Activated CD4-positive, alpha-beta T cell treated with anti-CD3 and anti-CD28 coated beads for 48 hours (primary cell): ENCODE measurements around the gene PLPP2.
"Not testable (repeated sequence)": the region's sequence is repeated elsewhere in the genome, so short reads cannot be mapped to it uniquely, and the experiment has no call there.

Source experiments
- DNase-seq: peaks from one replicate; pipeline ENCODE4 v3.0.0-alpha.2; 2020

PLPP2 gene

DNA sequence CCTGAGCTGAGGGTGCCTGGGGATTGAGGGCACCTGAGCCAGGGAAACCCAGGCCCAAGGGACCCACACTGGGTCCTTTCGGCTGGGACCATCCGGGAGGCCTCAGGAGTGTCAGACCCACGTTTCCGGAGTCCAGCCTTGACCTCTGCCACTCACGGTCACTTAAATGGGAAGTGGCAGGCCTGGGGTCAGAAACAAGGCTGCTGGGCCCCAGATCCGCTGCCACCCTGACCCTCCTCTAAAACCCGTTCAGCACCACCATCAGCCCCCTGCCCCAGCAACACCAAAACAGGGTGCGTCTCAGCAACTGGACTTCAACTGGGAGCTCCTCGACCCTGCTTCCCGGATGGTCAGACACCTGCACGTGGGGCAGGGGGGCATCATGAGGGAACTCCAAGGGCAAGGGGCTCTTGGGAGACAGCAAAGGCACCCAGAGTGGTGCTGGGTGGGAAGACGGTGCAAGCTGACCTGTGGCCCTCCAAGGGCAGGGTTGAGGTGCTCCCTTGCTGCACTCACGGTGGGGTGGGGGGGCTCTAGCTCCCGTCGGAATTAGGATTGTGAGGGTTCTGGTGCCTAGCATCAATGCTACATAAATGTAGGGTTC is 1.2 kb upstream of the PLPP2 start:
- DNase-seq: no peak

DNA sequence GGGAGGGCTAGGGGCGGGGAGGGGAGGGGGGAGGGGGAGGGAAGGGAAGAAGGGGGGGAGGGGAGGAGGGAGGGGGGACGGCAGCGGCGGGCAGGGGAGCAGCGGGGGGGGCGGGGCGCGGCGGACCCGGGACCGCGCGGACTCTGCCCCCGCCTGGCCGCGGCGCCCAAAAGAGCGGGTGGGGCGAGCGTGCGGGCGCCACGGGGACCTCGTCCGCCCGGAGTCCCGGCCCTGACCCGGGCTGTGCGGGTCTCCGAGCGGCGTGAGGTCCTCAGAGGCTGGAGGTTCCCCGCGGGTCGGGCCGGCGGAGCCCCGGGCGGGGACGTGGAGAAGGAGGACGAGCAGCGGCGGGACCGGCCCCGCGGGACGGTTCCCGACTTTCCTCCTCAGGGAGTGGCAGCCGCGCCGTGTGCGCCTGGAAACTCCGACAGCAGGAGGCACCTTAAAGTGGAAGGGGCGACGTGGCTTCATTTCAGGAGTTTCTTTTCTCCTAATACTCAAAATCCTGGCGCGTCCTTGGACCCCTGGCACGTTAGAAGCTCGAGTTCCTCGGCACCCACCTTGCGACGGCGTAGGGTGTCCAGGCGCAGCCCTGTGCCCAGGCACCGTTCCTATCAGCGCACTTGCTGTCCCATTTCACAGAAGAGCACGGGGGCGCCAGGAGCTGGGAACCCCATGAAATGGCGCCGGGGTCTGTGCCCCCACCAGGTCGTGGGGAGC is 518 bp upstream of the PLPP2 start:
- no peak for DNase-seq

DNA sequence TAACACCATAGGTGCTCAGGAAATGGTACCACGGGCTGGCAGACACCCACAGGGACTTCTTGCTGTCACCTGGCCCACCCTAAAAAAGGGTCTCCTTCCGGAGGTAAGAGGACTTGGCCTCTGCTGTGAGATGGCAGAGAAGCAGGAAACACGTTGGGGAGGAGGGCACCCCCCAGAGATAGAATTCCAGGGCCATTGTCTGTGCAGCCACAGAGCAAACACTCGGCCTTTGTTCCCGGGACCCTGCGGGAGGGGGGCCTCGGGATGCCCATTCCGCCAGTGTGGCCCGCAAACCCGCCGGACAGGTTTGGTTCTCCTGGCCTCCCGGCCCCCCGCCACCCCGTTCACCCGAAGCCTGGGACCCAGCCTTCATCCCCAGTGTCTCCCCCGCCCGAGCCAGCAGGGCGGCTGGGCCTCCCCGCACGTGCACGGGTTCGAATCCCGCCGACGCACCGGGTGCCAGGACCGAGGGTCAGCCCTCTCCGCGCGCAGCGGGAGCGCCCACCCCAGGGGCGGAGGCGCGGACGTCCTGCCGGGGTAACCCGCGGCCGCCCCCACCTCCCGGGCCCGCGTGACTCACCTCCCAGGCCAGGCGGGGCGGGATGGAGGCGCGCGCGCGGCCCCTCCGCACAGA is 714 bp downstream of the PLPP2 start:
- peak; percentile 21 for DNase-seq

DNA sequence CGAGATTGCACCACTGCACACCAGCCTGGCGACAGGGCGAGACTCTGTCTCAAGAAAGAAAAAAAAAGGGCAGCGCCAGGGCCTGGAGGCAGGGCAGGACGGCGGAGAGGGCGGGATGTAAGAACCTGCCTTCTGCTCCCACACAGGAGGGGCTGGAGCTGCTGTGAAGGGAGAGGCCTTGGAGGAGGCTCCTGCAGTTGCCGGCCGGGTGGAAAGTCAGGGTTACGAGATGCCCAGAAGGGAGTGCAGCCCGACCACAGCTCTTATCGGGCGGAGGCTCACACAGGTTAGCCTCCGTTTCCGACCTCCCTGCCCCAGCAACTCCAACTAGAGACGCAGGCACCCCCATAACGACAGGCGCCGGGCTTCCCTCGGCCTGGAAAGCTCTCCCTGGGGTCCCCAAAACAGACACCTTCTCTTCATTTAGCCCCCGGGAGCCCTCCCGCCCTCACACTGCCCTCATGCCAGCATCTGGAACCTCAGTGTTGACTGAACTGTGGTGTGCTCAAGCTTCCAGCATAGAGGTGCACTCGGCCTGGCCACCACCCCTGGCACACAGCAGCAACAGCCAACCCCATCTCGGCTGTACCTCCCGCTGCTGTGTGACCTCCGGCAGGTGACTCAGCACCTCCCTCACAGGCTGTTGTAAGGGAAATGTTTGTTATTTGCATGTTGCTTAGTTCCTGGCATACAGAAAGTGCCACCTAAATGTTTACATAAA is 1.4 kb downstream of the PLPP2 start:
- peak; percentile 56 for DNase-seq

DNA sequence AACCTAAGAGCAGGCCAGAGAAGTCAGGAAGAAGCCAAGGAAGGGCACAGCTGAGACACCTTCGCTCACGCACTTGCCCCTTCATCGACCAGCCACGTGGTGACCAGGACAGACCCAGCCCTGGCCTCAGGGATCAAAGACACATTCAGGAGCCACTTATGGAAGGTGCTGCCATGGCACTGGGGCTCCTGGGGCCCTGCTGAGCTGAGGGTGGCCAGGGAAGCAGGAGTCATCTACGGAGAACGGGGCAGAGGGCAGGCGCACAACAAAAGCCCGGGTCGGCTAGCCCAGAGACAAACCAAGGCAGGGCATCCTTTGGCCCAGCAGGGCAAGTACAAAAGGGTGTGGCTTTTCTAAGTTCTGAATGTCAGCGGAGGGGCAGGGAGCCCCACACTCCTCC is 2.3 kb downstream of the PLPP2 start:
- no peak for DNase-seq

DNA sequence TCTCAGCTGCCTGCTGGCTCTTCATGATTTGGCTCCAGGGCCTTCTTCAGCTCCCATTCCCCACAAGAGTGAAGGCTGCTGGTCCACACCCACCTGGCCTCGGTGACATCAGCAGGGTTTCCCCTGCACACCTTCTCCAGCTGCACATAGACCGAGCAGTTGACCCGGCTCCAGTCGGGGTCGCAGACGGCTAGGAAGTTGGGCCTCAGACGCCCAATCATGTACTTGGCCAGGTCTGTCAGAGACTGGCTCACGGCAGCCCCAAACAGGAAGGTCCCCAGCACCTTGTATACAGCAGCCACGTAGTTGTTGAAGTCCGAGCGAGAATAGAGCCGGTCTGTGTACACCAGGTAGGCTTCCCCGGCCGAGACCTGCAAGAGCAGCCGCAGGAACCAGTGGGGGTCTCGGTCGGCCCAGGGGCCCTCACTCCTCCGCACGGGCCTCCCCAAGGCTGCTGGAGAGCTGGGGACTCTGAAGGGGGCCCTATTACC is 3.8 kb downstream of the PLPP2 start:
- no peak for DNase-seq

DNA sequence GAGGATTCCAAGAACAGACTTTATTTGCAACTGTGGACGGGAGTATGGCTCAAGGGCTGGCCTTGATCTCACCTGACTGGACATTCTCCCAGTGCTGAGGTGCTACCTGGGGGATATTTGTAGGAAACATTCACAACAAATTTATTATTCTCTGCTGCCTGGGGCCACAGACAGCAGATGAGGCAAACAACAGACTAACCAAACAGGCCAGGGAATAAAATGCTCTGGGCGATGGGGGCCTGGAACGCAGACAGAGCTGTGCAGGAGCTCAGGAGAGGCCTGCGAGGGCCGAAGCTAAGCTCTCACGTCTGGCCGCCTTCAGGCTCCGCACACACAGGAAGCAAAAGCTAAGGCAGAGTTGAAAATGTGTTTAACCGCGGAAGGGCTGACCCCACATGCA is 7.8 kb downstream of the PLPP2 start:
- DNase-seq: no peak

DNA sequence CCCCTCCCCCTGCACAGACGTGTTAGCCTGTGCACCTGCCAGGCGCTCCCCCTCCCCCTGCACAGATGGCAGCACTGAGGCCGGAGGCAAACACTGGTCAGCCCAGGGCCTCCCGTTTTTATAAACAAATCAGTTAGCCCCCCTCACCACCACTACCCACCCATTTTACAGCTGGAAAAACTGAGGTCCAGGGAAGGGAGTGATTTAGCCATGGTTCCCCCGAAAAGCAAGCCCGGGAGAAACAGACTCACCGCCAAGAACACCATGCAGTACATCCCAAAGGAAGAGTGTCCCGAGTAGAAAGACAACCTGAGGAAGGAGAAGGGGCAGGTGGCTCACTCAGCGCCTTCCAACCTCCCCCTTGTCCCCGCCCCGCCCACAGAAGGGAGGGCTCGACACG is 8.7 kb downstream of the PLPP2 start:
- DNase-seq: no peak

DNA sequence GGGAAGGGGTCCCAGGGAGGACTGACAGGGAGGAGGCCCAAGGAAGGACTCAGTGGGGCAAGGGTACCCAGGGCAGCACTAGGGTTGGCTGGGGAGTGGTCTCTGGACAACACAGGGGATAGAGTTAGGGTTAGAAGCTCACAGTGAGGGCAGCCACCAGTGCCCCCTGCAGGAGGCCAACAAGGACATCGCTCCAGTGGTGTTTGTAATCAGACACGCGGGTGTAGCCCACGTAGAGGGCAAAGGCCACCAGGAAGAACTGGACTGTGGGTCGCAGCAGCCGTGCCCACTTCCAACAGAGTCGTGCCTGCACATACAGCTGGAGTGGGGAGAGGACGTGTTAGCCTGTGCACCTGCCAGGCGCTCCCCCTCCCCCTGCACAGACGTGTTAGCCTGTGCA is 9.2 kb downstream of the PLPP2 start:
- no peak for DNase-seq

DNA sequence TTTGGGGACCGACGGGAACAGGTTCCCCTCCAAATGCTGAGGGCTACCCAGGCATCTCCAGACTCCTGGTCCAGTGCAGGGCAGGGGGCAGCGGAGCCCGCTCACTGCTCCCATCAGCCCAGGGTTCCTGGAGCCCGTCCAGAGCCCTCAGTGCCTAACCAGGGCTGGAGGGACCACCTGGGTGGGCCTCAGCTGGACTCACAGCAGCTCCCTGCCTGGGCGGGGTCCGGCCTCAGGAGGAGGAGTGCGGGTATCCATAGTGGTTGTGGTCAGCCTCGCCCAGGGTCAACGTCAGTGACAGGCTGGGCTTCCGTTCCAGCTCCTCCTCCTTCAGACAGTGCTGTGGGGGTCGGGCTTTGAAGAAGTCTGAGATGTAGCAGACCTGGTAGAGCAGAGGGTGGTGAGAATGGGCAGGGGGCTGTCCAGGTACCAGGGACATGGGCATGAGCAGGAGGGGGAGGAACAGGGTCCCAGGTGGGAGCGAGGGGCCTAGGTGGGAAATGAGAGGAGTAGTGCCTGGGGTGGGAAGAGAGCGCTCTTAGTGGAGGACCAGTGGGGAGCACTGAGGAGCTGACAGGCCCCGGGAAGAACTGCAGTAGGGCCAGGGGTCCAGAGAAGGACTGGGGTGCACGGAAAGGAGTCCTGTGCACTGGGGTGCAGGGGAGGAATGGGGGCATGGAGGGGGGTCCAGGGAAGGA is 9.9 kb downstream of the PLPP2 start:
- DNase-seq: no peak

DNA sequence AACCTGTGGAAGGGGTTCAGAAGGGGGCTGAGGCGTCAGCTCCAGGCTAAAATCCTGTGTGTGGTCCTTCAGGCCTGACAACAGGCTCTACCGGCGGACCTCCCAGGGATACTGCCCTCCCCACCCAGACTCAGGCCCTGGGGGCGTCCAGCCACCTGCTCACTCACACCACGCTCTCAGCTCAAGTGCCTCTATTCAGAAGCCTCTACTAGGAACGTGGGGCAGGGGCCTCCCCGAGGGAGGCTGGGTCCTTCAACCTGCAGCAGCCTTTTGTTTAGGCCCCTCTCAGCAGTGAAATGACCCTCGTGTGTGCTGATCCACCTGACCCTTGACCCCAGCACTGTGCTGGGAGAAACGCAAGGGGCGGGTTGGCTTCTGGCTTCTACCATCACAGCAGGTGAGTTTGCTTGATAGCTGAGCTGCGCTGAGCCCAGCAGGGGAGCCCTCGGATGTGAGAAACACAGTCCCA is 10.6 kb downstream of the PLPP2 start:
- no peak for DNase-seq

DNA sequence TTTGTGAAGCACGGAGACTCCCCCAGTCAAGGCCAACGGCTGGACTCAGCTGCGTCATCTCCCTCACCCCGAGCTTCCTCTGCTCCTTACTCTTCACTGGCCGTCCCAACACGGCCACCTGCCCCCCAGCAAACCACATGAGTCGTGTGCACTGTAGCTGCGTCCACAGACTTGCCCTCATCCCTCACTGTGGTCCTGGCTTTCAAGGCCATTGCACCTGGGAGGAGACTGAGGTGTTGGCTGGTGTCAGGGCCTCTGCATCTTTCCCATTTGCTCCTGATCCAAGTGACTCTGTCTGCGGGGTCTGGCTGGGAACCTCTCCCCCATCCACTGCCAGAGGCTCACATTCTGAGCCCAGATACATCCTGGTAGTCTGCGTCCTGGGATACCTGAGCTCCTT is 11.5 kb downstream of the PLPP2 start:
- no peak for DNase-seq

DNA sequence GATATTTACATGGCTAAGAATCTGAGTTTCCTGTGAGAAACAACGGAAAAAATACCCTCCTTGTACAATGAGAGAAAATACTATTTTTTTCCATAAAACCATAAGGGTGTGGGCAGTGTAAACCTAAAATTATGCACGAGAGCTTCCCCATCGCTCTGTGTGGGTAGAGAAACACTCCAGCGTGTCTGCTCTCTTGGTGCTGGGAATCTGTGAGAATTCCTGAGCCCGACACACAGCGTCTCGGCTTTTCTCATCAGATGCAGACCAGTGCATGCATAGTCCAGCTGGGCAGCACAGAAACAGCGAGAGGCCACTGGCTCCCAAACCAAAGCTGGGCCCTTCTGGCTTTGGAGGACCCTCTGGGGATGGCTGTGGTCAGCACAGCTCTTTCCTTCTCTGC is 12.0 kb downstream of the PLPP2 start:
- no peak for DNase-seq

DNA sequence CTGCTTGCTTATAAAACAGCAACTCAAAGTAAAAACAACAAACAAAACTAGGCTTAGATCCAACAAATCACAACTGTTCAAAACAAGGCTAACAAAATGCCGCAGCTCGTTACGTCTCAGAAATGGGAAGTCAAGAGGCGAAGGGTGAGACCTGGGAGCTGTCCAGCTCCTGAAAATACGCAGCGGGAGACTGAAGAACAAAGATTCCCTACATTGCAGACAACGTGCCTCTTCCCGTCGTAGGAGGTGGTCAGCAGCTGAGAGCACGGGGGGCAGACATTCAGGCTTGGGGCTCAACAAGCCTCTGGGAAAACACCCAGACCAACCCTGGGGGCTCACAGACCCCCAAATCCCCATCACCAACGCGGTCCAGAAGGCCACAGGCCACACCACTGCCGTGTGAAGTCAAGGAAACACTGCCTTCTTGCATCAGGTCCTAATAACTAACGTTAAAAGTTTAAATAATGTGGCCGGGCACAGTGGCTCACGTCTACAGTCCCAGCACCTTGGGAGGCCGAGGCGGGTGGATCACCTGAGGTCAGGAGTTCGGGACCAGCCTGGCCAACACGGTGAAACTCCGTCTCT is 13.5 kb downstream of the PLPP2 start:
- DNase-seq: no peak

DNA sequence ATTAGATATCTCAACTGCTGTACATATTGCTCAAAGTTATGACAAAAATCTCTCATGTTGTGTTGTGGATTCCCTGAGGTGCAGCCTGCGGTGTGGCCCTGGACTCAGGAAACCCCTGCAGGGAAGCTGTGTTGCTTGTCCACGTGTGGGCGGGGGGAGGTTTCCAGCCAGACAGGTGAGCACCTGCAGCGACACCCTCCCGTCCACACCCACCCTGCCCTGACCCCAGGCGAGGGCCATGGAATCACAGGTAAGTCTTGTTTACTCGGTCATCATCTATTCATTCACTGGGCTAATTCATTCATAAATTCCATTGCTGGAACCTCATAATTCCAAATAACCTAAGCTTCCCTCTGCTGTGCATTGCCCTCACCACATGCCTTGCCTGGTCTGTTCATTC is 14.1 kb downstream of the PLPP2 start:
- no peak for DNase-seq

DNA sequence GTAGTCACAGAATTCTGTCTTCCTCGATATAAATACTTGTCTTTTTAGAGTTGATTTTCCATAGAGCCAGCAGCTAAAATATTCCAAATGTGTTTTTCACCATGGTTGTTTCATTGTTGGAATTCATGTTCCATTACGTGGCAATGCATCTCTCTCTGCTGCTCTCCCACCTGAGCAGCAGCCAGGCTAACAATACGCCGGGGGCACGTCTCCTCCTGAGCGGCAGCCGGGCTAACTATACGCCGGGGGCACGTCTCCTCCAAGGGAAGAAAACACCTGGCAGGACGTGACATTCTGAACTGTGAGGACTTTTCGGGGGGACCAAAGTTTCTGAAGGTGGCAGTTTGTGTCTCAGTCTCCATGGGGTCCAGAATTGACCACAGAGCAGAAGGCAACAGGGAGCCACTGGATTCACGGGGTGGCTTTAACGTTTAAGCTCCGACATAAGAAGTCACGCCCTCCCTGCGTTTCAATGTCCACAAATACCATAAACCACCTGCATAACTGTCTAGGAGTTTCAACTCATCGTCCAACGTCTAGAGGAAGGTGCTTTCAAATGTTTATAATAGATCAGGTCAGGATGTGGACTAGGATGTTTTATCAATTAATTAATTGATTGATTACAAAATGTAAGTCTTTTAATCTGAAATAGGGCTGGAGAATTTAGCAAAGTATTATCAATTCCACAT is 15.1 kb downstream of the PLPP2 start:
- DNase-seq: no peak

DNA sequence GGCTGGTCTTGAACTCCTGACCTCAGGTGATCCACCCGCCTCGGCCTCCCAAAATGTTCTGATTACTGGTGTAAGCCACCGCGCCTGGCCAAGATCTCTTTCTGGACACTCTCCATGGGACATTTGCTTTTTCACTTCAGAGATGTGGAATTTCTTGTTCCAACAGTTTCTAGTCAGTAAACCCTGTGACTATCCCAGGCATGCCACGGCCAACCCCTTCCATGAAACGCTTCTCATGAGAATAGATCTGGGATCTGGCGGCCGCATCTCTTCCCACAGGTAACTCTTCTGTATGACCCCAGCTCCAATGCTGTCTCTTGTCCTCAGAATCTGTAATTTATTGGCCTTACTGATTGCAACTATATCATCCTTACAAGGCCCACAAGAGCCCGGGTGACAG is 16.2 kb downstream of the PLPP2 start:
- no peak for DNase-seq

DNA sequence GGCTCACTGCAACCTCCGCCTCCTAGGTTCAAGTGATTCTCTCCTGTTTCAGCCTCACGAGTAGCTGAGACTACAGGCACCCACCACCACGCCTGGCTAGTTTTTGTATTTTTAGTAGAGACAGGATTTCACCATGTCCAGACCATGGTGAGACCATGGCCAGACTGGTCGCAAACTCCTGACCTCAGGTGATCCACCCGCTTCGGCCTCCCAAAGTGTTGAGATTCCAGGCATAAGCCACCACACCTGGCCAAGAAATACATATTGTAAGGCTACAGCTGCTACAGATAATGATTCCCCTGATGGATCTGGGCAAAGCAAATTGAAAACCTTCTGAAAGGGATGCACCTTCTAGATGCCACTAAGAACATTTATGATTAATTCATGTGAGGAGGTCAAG is 17.8 kb downstream of the PLPP2 start:
- DNase-seq: no peak

DNA sequence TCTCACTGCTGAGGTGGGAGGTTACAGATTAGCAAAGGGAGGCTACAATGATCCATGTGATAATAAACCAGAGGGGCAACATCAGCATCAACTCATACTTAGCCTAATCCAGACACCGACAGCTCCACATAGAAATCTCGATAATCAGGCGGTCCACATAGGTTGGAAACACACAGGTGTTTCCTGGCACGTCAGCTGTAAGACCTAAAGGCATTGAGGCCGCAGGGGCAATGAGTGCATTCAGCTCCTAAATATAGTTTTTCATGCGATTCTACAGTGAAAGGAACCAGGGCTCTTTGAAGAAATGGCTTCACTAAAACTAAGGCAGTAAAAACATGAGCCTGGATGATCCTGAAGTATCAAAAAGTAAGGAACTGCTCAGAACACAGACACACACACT is 19.3 kb downstream of the PLPP2 start:
- no peak for DNase-seq

DNA sequence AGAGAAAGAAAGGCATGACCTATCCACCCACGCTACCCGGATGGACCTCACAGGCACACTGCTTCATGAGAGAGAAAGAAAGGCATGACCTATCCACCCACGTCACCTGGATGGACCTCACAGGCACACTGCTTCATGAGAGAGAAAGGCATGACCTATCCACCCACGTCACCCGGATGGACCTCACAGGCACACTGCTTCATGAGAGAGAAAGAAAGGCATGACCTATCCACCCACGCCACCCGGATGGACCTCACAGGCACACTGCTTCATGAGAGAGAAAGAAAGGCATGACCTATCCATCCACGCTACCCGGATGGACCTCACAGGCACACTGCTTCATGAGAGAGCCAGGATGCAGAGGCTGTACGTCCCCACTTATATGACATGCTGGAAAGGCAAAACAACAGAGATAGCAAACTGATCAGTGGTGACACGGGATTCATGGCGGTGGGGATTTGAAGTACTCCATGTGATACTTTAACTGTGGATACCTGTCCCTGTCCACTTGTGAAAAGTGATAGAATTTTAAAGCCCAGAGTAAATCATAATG is 20.4 kb downstream of the PLPP2 start:
- not testable (repeated sequence) for DNase-seq

DNA sequence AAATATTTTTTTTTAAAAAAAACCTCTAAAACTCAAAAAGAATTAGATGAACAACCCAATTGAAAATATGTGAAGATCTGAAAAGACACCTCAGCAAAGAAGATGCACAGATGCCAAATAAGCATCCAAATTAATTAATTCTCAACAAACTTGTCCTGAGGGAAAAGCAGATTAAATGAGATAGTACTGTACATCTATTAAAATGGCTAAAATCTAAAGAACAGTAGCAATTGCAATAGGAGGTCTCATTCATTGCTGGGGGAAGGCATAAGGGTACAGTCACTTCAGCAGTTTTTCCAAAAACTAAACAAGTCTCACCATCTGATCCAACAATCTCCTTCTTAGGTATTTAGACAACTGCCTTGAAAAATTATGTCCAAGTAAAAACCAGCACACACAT is 22.0 kb downstream of the PLPP2 start:
- no peak for DNase-seq

DNA sequence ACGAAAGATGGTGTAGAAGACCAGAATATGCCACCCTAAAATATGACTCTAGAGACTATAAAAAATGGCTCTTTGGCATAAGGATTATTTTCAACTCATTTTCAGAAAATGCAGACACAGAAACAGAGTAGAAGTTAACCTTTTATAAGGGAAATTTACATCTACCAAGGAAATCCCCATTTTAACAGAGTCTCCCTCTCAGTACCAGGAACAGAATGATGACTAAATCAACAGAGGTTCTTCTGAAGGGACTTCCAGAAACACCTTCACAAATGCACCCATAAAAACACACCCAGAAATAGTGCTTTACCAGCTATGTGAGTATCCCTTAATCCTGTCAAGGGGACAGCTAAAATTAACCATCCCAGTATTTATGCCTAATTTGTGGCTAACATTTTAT is 29.1 kb downstream of the PLPP2 start:
- DNase-seq: no peak
